Measurements from ENCODE around the gene AKAP6. TPM values are rescaled to one million over a fixed set of nuclear protein-coding genes. Genes with fewer than 3 reads are reported as not detected.

AKAP6 gene
- total RNA-seq, 4 donors from 2014 or later = 1.1 to 16.0 (median 6.0) TPM

DNA sequence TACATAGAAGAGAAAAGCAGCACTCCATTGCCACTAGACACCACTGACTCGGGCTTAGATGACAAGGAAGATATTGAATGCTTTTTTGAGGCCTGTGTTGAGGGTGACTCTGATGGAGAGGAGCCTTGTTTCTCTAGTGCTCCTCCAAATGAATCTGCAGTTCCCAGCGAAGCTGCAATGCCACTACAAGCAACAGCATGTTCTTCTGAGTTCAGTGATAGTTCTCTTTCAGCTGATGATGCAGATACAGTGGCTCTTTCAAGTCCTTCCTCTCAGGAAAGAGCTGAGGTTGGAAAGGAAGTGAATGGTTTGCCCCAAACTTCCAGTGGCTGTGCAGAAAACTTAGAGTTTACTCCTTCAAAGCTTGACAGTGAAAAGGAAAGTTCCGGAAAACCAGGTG is 495.1 kb downstream of the AKAP6 start:
- Histone ChIP-seq H3K27me3 (no peaks in the 10 kb centered on the region), H3K27ac (no peak overlapping the region), H3K9me3 (no peaks in the 10 kb centered on the region), H3K36me3 (no peaks in the 10 kb centered on the region), H3K4me3 (no peak overlapping the region), H3K4me1 (no peaks in the 10 kb centered on the region)
- TF ChIP-seq, protein P1, sequence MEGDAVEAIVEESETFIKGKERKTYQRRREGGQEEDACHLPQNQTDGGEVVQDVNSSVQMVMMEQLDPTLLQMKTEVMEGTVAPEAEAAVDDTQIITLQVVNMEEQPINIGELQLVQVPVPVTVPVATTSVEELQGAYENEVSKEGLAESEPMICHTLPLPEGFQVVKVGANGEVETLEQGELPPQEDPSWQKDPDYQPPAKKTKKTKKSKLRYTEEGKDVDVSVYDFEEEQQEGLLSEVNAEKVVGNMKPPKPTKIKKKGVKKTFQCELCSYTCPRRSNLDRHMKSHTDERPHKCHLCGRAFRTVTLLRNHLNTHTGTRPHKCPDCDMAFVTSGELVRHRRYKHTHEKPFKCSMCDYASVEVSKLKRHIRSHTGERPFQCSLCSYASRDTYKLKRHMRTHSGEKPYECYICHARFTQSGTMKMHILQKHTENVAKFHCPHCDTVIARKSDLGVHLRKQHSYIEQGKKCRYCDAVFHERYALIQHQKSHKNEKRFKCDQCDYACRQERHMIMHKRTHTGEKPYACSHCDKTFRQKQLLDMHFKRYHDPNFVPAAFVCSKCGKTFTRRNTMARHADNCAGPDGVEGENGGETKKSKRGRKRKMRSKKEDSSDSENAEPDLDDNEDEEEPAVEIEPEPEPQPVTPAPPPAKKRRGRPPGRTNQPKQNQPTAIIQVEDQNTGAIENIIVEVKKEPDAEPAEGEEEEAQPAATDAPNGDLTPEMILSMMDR (IDR thresholded peaks at IDR 0.05) = no peak
- TF ChIP-seq POLR2A (IDR thresholded peaks at IDR 0.05) = no peak
- 66 to 82% methylated on average over 2 to 3 of the region's 3 CpGs for WGBS, 2 donors
- DNase-seq = no peak
- intact Hi-C loops (cut with DNase I) = no loop called here

DNA sequence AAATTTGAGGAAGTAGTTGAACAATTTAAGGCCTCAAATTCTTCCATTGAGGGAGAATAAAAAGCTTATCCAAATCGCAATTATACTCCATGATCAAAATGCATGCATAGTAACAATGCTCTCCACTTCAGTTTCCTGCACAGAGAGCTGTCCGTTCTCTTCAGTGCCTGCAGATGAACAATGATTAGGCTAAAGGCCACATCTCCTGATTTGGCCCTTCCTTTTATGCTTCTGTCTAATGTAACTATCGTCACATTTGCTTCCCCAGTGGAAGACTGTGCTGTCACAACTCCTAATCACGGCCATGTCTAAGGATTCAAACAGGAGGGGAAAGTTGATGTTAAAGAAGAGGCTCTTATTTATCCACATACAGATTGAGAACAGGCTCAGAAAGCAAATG is 496.0 kb downstream of the AKAP6 start:
- WGBS, 2 donors = 72 to 78% methylated on average over 4 of the region's 4 CpGs
- H3K4me3 ChIP-seq = no peak overlapping the region
- TF ChIP-seq, protein P1 (IDR thresholded peaks at IDR 0.05) = no peak
- no peak for TF ChIP-seq POLR2A (IDR thresholded peaks at IDR 0.05)
- H3K9me3 ChIP-seq = no peaks in the 10 kb centered on the region
- H3K36me3 ChIP-seq = no peaks in the 10 kb centered on the region
- H3K27ac ChIP-seq = no peak overlapping the region
- no peaks in the 10 kb centered on the region for H3K4me1 ChIP-seq
- intact Hi-C loops (cut with DNase I) = no loop called here
- no peak for DNase-seq
- no peaks in the 10 kb centered on the region for H3K27me3 ChIP-seq

DNA sequence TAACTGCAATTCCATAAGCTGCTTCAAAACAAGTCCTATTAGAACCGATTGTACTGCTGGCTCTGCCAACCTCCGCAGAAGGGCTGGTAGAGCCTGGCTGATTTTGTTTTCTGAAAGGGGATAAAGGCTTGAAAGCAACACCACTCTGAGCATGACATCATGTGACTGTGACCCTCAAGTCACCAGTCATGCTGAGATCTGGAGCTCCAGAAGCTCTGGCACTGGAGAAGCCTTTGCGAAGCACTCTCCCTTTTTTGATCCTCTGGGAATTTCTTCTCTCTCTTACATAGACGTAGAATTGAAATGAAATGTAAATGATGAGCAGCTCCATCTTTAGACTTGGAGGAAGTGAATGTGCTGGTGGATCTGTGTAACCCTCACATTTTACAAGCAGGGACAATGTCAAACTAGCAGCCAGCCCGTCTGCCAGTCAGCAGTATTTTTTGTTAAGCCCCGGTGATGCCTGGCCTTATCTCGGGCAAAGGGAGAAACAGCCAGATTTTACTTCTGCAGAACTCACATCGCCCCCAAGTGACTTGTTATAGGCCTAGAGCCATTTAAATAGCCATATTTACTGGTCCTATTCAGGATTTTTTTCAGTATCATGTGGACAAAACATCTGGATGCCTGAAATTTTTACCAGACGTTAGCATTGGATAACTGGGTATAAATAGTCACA is 497.4 kb downstream of the AKAP6 start:
- H3K9me3 ChIP-seq = no peaks in the 10 kb centered on the region
- intact Hi-C loops (cut with DNase I) = no loop called here
- DNase-seq = no peak
- H3K27me3 ChIP-seq = no peaks in the 10 kb centered on the region
- no peaks in the 10 kb centered on the region for H3K36me3 ChIP-seq
- no peak overlapping the region for H3K27ac ChIP-seq
- 51 to 63% methylated on average over 9 of the region's 9 CpGs for WGBS, 2 donors
- no peaks in the 10 kb centered on the region for H3K4me1 ChIP-seq
- TF ChIP-seq, protein P1 (IDR thresholded peaks at IDR 0.05) = no peak
- no peak for TF ChIP-seq POLR2A (IDR thresholded peaks at IDR 0.05)
- H3K4me3 ChIP-seq = no peak overlapping the region

DNA sequence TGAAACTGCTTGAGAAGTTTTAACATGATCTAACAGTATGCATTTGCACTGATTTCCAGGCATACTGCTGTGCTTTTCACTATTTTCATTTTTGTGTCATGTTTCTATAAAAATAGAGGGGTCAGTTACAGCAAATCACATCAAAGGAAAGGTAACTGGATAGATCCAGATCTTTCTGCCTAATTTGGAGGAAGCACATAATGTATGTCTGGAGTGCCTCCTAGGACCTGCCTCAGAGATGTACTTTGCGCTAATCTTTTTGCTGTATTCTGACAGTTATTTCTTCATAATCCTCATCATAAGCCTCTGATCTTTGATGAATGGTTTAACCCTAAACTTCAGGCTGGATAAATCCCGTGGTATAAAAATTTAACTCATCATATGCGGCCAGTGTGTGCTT is 498.4 kb downstream of the AKAP6 start:
- intact Hi-C loops (cut with DNase I) = no loop called here
- Histone ChIP-seq H3K27ac (no peak overlapping the region), H3K27me3 (no peaks in the 10 kb centered on the region), H3K36me3 (no peaks in the 10 kb centered on the region), H3K9me3 (no peaks in the 10 kb centered on the region), H3K4me3 (no peak overlapping the region), H3K4me1 (no peaks in the 10 kb centered on the region)
- 74 to 84% methylated on average over 3 of the region's 3 CpGs for WGBS, 2 donors
- no peak for TF ChIP-seq POLR2A (IDR thresholded peaks at IDR 0.05)
- TF ChIP-seq, protein P1 (IDR thresholded peaks at IDR 0.05) = no peak
- no peak for DNase-seq

DNA sequence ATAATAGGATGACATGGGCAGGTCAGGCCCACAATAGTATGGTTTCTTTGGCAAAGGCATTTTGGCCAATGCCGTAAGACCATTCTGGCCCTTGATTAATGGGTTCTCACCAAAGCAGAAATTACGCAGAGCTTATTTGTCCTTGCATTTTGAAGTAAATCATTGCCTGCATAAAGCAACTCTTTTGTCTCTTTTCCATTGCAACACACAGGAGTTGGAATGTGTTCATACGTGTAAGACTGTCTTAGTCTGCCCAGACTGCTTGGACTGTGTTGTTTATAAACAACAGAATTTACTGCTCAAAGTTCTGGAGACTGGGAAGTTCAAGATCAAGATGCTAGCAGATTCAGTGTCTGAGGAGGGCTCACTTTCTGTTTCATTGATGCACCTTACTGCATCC is 506.8 kb downstream of the AKAP6 start:
- Histone ChIP-seq H3K27me3 (no peaks in the 10 kb centered on the region), H3K9me3 (no peaks in the 10 kb centered on the region), H3K36me3 (no peaks in the 10 kb centered on the region), H3K27ac (no peak overlapping the region), H3K4me3 (no peak overlapping the region), H3K4me1 (no peaks in the 10 kb centered on the region)
- no peak for DNase-seq
- TF ChIP-seq, protein P1 (IDR thresholded peaks at IDR 0.05) = no peak
- no peak for TF ChIP-seq POLR2A (IDR thresholded peaks at IDR 0.05)
- WGBS, 2 donors = 68 to 74% methylated on average over 3 of the region's 3 CpGs
- intact Hi-C loops (cut with DNase I) = no loop called here
